Glomerular endothelial cell (primary cell): ENCODE results near the gene IPCEF1. TPM values are rescaled to one million over a fixed set of nuclear protein-coding genes. Genes with fewer than 3 reads are reported as not detected.

Experiments
- DNase-seq: peaks from one replicate; pipeline ENCODE4 v3.0.0-alpha.2; 2011; ENCODE audit warnings: low read depth, low spot score; ENCODE audit errors: extremely low read depth
- total RNA-seq: library from RNA; depleted of rRNA; stranded (reverse); fragments of >200 nt; gene quantifications from 2 replicates; pipeline ENCODE4 v1.2.3, GENCODE V29; 2015

Gene IPCEF1
- total RNA-seq, 1 donor from 2014 or later = 1.9 TPM

DNA sequence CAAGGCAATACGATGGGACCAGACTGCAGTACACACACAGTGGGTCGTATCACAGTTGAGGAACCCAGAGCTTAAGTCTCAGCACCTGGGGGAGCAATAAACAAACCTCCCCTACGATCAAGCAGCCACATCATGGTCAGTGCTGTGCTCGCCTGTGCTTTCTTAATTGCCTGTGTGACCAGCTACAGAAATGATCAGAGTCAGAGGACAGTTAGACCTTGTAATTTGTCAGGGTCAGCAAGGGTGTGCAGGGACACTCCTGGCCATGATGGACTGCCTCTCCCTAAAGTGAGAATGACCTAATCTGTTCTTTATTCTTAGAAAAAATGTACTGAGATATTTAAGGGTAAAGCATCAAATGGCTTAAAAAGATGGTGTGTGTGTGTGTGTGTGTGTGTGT is 239.1 kb downstream of the IPCEF1 start:
- DNase-seq = no peak

GRCh38 chr6:154113392-154113791 is 243.2 kb downstream of the IPCEF1 start:
- DNase-seq = no peak

GRCh38 chr6:154112181-154112809 is 244.3 kb downstream of the IPCEF1 start:
- DNase-seq = no peak

GRCh38 chr6:154111025-154111424 is 245.6 kb downstream of the IPCEF1 start:
- no peak for DNase-seq

- no peak for DNase-seq
Measured at GRCh38 chr6:154106251-154106650, 250.4 kb downstream of the IPCEF1 start.

Other genes starting within 250 kb of the IPCEF1 start
- 13.3 and 21.1 TPM in 2 replicates for gene CNKSR3, start 153.9 kb upstream of the IPCEF1 start, total RNA-seq